ENCODE results near the gene DHX34. TPM values are rescaled to one million over a fixed set of nuclear protein-coding genes. Genes with fewer than 3 reads are reported as not detected.
"Not testable (repeated sequence)": the region's sequence is repeated elsewhere in the genome, so short reads cannot be mapped to it uniquely, and the experiment has no call there.

Gene DHX34
- total RNA-seq, 1 donor from 2014 or later, result 32.4 TPM

DNA sequence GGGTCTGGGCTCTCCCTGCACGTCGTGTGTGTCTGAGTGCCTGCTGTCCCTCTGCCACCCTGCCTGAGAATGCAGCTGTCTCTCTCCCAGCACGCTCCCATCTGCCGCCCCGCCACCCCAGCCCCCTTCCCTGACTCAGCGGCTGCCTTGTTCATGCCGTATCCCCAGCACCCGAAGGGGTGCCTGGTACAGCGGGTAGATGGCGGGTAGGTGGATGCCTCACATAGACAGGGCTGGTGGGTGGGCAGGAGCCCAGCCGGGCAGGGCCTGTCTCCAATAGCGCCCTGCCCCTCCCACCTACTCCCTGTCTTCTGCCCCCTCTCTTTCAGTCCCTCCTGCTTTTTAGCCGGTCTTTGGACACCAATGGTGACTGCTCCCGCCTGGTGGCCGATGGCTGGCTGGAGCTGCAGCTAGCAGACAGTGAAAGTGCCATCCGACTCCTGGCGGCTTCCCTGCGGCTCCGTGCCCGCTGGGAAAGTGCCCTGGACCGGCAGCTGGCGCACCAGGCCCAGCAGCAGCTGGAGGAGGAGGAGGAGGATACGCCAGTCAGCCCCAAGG is 30.3 kb downstream of the DHX34 start:
- intact Hi-C loops (cut with micrococcal nuclease), result no loop called here
- H3K4me1 Mint-ChIP-seq, result peaks cover 13% of the 10 kb centered on the region
- no peak overlapping the region for H3K4me3 Mint-ChIP-seq
- no peaks in the 10 kb centered on the region for H3K9me3 Mint-ChIP-seq
- no peak overlapping the region for H3K27ac Mint-ChIP-seq
- peaks cover 34% of the 10 kb centered on the region for H3K36me3 Mint-ChIP-seq (ENCODE audit: low read depth)
- DNase-seq, result no peak
- no peaks in the 10 kb centered on the region for H3K27me3 Mint-ChIP-seq

DNA sequence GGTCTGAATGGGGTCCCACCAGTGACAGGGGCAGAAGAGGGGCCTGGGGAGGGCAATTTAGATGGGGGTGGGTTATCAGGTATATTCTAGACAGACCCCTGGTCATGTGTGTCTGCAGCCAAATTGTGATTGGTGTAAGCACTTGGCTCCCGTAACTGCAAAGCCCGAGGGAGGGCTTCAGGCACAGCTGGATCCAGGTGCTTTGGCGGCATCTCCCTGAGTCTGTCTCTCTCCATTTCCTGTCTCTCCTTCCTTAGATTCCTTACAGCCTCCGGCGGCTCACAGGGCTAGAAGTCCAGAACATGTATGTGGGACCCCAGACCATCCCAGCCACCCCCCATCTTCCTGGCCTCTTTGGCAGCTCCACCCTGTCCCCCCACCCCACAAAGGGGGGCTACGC is 31.4 kb downstream of the DHX34 start:
- peaks cover 13% of the 10 kb centered on the region for H3K4me1 Mint-ChIP-seq
- H3K4me3 Mint-ChIP-seq, result no peak overlapping the region
- no peaks in the 10 kb centered on the region for H3K9me3 Mint-ChIP-seq
- H3K36me3 Mint-ChIP-seq (ENCODE audit: low read depth), result peaks cover 31% of the 10 kb centered on the region
- intact Hi-C loops (cut with micrococcal nuclease), result no loop called here
- H3K27me3 Mint-ChIP-seq, result no peaks in the 10 kb centered on the region
- no peak for DNase-seq
- H3K27ac Mint-ChIP-seq, result peak overlapping the region; percentile 29

GRCh38 chr19:47381121-47381520 is 32.0 kb downstream of the DHX34 start:
- H3K27me3 Mint-ChIP-seq, result no peaks in the 10 kb centered on the region
- no peak overlapping the region for H3K4me3 Mint-ChIP-seq
- peaks cover 13% of the 10 kb centered on the region for H3K4me1 Mint-ChIP-seq
- no peaks in the 10 kb centered on the region for H3K9me3 Mint-ChIP-seq
- DNase-seq, result no peak
- intact Hi-C loops (cut with micrococcal nuclease), result no loop called here
- peaks cover 28% of the 10 kb centered on the region for H3K36me3 Mint-ChIP-seq (ENCODE audit: low read depth)
- no peak overlapping the region for H3K27ac Mint-ChIP-seq

DNA sequence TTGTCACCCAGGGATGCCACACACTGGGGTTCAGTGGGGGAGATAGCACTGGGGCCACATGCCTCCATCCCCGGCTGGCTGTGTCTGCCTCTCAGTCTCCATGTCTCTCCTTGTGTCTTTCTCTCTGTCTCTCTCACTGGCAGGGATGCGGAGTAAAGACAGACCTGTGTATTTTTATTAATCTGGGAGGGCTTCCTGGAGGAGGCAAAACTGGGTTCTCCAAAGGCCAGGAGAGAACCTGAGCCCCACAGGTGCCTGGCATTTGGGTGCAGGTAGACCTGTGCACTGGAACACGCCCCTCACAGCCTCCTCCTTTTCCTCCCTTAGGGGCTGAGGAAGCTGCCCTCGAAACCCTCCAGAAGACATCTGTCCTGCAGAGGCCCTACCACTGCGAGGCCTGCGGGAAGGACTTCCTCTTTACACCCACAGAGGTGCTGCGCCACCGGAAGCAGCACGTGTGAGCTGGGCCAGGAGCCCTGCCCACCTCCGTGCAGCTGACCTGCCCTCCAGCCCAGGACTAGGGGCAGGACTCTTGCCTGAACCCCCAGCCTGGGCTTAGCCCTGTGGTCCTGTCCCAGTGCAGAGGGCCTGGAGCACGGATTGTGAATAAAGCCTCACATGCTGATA is 32.7 kb downstream of the DHX34 start:
- intact Hi-C loops (cut with micrococcal nuclease), result no loop called here
- Mint-ChIP-seq H3K9me3 (no peaks in the 10 kb centered on the region), H3K27me3 (no peaks in the 10 kb centered on the region), H3K4me1 (peaks cover 13% of the 10 kb centered on the region), H3K27ac (peak overlapping the region; percentile 10), H3K36me3 (ENCODE audit: low read depth) (peaks cover 25% of the 10 kb centered on the region), H3K4me3 (no peak overlapping the region)
- DNase-seq, result peak; percentile 68

DNA sequence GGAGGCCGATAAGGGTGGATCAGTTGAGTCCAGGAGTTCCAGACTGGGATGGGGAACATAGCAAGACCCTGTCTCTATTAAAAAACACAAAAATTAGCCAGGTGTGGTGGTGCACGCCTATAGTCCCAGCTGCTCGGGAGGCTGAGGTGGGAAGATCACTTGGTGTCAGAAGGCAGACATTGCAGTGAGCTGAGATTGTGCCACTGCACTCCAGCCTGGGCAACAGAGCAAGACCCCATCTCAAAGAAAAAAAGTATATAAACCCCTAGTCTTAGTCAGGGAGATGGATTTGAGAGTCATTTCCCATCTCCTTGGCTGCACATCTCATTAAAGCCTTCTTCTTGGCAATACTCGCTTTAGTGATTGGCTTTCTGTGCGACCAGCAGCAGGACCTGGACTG is 34.8 kb downstream of the DHX34 start:
- H3K27me3 Mint-ChIP-seq; H3K4me3 Mint-ChIP-seq; H3K9me3 Mint-ChIP-seq; H3K27ac Mint-ChIP-seq; intact Hi-C loops (cut with micrococcal nuclease); DNase-seq: not testable (repeated sequence)
- H3K4me1 Mint-ChIP-seq, result peaks cover 13% of the 10 kb centered on the region
- peaks cover 20% of the 10 kb centered on the region for H3K36me3 Mint-ChIP-seq (ENCODE audit: low read depth)

DNA sequence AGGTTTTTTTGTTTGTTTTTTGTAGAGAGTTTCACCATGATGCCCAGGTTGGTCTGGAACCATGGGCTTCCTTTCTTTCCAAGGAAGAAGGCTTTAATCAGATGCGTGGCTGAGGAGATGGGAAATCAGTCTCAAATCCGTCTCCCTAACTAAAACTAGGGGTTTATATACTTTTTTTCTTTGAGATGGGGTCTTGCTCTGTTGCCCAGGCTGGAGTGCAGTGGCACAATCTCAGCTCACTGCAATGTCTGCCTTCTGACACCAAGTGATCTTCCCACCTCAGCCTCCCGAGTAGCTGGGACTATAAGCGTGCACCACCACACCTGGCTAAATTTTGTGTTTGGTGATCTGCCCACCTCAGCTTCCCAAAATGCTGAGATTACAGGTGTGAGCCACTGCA is 35.4 kb downstream of the DHX34 start:
- Mint-ChIP-seq H3K4me1 (peaks cover 13% of the 10 kb centered on the region), H3K36me3 (ENCODE audit: low read depth) (peaks cover 20% of the 10 kb centered on the region)
- DNase-seq; H3K27ac Mint-ChIP-seq; H3K27me3 Mint-ChIP-seq; H3K9me3 Mint-ChIP-seq; H3K4me3 Mint-ChIP-seq; intact Hi-C loops (cut with micrococcal nuclease): not testable (repeated sequence)

DNA sequence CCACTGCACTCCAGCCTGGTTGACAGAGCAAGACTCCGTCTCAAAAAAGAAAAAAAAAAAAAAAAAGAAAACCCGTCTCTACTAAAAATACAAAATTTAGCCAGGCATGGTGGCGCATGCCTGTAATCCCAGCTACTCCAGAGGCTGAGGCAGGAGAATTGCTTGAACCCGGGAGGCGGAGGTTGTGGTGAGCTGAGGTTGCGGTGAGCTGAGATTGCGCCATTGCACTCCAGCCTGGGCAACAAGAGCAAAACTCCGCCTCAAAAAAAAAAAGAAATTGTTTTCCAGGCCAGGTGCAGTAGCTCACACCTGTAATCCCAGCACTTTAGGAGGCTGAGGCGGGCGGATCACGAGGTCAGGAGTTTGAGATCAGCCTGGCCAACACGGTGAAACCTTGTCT is 37.5 kb downstream of the DHX34 start:
- H3K36me3 Mint-ChIP-seq (ENCODE audit: low read depth); H3K9me3 Mint-ChIP-seq; DNase-seq; H3K27ac Mint-ChIP-seq; H3K4me3 Mint-ChIP-seq; intact Hi-C loops (cut with micrococcal nuclease); H3K27me3 Mint-ChIP-seq: not testable (repeated sequence)
- H3K4me1 Mint-ChIP-seq, result peaks cover 12% of the 10 kb centered on the region

DNA sequence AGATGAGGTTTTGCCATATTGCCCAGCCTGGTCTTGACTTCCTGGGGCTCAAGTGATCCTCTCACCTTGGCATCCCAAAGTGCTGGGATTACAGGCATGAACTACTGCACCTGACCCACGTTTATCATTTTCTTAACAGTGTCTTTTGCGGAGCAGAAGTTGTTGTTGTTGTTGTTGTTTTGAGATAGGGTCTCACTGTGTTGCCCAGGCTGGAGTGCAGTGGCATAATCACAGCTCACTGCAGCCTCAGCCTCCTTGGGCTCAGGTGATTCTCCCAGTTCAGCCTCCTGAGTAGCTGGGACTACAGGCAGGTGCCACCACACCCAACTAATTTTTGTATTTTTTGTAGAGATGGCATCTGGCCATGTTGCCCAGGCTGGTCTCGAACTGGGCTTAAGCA is 38.5 kb downstream of the DHX34 start:
- H3K4me3 Mint-ChIP-seq; H3K27ac Mint-ChIP-seq; H3K9me3 Mint-ChIP-seq; DNase-seq; H3K27me3 Mint-ChIP-seq; H3K36me3 Mint-ChIP-seq (ENCODE audit: low read depth); intact Hi-C loops (cut with micrococcal nuclease): not testable (repeated sequence)
- H3K4me1 Mint-ChIP-seq, result peaks cover 10% of the 10 kb centered on the region

GRCh38 chr19:47388721-47389120 is 39.6 kb downstream of the DHX34 start:
- H3K36me3 Mint-ChIP-seq (ENCODE audit: low read depth); H3K9me3 Mint-ChIP-seq; H3K4me1 Mint-ChIP-seq; intact Hi-C loops (cut with micrococcal nuclease); DNase-seq; H3K27me3 Mint-ChIP-seq; H3K27ac Mint-ChIP-seq; H3K4me3 Mint-ChIP-seq: not testable (repeated sequence)

DNA sequence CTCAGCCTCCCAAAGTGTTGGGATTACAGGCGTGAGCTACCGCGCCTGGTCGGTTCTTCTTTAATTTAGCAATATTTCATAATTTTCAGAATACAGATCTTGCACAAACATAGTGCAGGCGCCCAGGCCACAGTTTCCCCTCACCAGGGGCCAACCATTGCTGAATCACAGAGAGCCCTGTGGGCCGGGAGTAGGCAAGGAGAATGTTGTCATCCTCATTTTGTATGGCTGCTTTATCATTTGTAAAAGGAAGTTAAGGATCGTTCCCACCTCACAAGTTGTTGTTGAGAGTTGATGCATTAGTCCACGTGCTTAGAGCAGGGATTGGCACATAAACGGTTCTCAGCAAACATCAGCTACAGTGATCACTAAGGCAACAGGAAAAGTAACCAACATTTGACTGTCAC is 40.0 kb downstream of the DHX34 start:
- intact Hi-C loops (cut with micrococcal nuclease), result no loop called here
- Mint-ChIP-seq H3K9me3 (no peaks in the 10 kb centered on the region), H3K4me1 (peaks cover 4% of the 10 kb centered on the region), H3K27me3 (peaks cover 4% of the 10 kb centered on the region), H3K4me3 (no peak overlapping the region), H3K27ac (no peak overlapping the region), H3K36me3 (ENCODE audit: low read depth) (no peaks in the 10 kb centered on the region)
- no peak for DNase-seq

GRCh38 chr19:47390533-47391488 is 41.7 kb downstream of the DHX34 start:
- H3K27ac Mint-ChIP-seq, result no peak overlapping the region
- H3K4me3 Mint-ChIP-seq, result no peak overlapping the region
- DNase-seq, result no peak
- no peaks in the 10 kb centered on the region for H3K9me3 Mint-ChIP-seq
- H3K27me3 Mint-ChIP-seq, result peaks cover 4% of the 10 kb centered on the region
- no peaks in the 10 kb centered on the region for H3K36me3 Mint-ChIP-seq (ENCODE audit: low read depth)
- intact Hi-C loops (cut with micrococcal nuclease), result loop anchor here (1.0 kb wide), 1 partner anchor 95 kb away; no protein-coding TSS in a partner anchor
- peaks cover 4% of the 10 kb centered on the region for H3K4me1 Mint-ChIP-seq

DNA sequence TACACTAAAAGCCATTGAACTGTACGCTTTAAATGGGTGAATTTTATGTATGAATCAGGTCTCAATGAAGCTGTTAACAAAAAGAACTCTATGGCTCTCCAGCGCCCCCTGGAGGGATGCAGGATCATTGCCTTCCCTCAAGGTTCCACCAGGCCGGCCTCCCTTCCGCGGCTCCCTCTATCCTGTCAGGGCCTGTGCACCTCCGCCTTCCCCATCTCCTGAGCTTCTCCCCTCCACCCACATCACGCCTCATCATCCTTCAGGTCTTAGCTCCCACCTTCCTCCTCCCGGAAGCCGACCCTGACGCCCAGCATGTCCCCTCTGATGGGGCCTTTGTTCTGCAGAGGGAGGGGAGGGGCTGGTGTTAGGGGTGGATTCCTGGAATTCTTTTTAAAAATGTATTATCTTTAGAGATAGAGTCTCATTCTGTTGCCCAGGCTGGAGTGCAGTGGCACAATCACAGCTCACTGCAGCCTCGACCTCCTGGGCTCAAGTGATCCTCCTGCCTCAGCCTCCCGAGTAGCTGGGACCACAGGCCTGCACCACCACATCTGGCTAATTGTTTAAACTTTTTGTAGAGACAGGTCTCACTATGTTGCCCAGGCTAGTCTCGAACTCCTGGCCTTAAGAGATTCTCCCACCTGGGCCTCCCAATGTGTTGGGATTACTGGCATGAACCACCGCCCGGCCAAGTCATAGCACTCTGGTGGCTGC is 42.6 kb downstream of the DHX34 start:
- intact Hi-C loops (cut with micrococcal nuclease), result loop anchor here (1.0 kb wide), 1 partner anchor 95 kb away; no protein-coding TSS in a partner anchor
- DNase-seq, result peak; percentile 94
- Mint-ChIP-seq H3K4me3 (no peak overlapping the region), H3K4me1 (peaks cover 4% of the 10 kb centered on the region), H3K27ac (no peak overlapping the region), H3K36me3 (ENCODE audit: low read depth) (no peaks in the 10 kb centered on the region), H3K27me3 (peaks cover 4% of the 10 kb centered on the region), H3K9me3 (no peaks in the 10 kb centered on the region)

DNA sequence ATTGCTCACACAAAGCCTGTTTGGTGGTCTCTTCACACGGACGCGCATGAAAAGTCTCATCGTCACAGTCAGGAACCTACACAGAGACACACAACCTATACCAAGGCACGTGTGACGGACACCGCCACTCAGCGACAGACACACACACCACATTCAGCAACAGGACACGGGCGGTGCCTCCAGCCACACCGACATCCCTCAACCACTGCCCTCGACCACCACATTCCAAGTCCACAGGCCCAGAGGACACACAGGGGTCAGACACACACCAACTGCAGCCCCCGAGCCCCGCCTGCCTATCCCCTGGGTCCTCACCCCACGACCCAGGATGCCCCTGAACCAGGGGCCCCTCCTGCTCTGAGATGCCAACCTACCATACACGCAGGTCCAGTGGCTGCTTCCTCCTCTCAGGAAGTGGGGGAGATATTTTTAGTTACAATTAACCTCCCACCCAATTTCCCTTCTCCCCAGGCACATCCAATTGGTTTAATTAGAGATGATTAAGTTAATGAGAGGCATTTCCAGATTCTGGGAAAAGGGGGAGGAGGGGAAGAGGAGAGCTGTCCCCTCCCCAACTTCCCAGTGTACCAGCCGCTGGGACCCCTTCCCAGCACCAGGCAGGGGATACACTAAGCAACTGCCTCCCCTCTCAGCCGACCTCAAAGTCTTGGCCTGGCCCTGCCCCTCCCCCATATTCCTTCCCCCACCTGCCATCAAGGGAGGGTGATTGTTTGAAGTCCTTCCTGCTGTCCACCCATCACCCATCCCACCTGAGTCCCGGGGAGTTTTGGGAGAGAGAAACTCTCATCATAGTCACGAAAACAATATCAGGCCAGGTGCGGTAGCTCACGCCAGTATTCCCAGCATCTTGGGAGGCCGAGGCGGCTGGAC is 49.8 kb downstream of the DHX34 start:
- no peak overlapping the region for H3K27ac Mint-ChIP-seq
- intact Hi-C loops (cut with micrococcal nuclease), result no loop called here
- H3K27me3 Mint-ChIP-seq, result peaks cover 9% of the 10 kb centered on the region
- no peak for DNase-seq
- H3K9me3 Mint-ChIP-seq, result no peaks in the 10 kb centered on the region
- H3K4me1 Mint-ChIP-seq, result no peaks in the 10 kb centered on the region
- no peak overlapping the region for H3K4me3 Mint-ChIP-seq
- H3K36me3 Mint-ChIP-seq (ENCODE audit: low read depth), result no peaks in the 10 kb centered on the region
